Stimulated activated CD8-positive, alpha-beta memory T cell treated with anti-CD3 and anti-CD28 coated beads, Interleukin-15, amount 100 ng/mL, for 48 hours (primary cell): ENCODE data around the gene GEMIN4.

ENCODE experiments used
- DNase-seq, 2 donors: peaks; one replicate each; pipeline ENCODE4 v3.0.0-alpha.2; 2020; ENCODE audit warnings: low read depth in 2 of 2

GEMIN4 gene

GRCh38 chr17:742147-742793 is 9.8 kb downstream of the GEMIN4 start:
- no peak for DNase-seq

DNA sequence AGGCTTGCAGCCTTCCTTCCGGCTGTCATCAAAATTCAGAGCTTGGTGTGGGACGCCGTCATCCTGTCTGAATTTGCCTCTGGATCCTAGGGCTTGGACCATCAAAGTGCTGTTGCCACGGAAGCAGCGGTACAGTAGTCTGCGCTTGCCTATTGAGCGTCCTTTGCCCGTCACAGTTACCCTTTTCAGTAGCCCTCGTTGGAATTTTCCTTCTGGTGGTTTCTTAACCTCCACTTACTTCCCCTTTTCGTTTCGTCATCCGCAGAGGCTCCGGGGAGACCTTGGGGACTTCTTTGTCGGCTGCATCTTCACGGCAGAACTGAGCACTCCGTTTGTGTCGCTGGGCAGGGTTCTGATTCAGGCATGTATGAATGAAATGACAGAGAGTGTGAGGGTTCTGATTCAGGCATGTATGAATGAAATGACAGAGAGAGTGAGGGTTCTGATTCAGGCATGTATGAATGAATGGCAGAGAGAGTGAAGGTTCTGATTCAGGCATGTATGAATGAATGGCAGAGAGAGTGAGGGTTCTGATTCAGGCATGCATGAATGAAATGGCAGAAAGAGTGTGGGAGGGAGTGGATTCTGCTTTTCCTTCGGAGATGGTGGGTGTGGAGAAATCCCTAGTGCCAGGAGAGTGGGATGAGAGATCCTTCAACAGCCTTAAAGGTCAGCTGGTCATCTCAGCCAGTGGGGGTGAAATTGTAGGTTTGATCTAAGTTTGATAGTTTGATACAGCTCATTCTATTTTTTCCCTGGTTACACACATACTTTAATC is 11.6 kb downstream of the GEMIN4 start:
- peak; percentile 33 to 35 for DNase-seq

DNA sequence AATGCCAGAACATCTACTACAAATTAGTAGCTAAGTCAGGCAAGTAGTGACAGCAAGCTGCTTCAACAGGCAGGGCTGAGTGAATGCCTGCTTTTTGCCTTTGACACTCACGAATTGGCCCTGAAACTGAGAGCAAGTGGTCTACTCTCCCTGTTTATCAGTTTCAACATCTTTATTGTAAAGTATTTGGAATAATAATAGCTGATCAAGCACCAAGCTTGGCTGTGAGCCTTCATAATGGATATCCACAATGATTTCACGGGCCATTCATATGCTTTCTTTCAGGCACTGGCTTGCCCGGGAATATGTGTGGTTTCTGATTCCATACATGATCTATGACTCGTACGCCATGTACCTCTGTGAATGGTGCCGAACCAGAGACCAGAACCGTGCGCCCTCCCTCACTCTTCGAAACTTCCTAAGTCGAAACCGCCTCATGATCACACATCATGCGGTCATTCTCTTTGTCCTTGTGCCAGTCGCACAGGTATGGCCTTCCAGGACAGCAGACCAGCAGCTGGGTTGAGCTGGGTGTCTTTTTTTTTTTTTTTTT is 14.4 kb downstream of the GEMIN4 start:
- DNase-seq = no peak

DNA sequence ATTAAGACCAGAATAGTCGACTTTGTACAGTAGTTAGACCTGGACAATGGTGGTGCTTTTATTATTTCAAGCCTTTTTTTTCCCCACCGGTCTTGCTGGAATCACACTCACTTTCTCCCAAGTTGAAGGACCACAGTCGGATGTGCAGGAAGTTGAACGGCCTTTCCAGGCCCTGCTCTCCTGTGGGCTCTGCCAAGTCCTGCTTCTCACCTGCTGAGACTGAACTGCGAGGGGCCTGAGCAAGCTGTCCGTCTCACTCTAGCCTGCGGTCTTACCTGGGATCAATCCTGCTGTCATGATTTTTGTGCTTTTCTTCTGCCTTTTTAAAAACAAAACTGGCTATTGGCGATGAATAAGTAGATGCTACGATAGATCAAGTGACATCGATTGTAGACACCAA is 18.3 kb downstream of the GEMIN4 start:
- DNase-seq = no peak

- DNase-seq = no peak
Measured at GRCh38 chr17:732902-733720, 19.0 kb downstream of the GEMIN4 start.

GRCh38 chr17:732067-732901 is 19.8 kb downstream of the GEMIN4 start, which contains the start of gene TLCD3A:
Gene TLCD3A, plus strand, starts transcription at chr17:732596. Its CDS starts 52 bp downstream, at chr17:732648.
- peak in 1 of 2 donors; percentile 33 for DNase-seq

- no peak for DNase-seq
Measured at GRCh38 chr17:731644-732066, 20.4 kb downstream of the GEMIN4 start.

- DNase-seq = no peak
Measured at GRCh38 chr17:728911-729310, 23.2 kb downstream of the GEMIN4 start.

DNA sequence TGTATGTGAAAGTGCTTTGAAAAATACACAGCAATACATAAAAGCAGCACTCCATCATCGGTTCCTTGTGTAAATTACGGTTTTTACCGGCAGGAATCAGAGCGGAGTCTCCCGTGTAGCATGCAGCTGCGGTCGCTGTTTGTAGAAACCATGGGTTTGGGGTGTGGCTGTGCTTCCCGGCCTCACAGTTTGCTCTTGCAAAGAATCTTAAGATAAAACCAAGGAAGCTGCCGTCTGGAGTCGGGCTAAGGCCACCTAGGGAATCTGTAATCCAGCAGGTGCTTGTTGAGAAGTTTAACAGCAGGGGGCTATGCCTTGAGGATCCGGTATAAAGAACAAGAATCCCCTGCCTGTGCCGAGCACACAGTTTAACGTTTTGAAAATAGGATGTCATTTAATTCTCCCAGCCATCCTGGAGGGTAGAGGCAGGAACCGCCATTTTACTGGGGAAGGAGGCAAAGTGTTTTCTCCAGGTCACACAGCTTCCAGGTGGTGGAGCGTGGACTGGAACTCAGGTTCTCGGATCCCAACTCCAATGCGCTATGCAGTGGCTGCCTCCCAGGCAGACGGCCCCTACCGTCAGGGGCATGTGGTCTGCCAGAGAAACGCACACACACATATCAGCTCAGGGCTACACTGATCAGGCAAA is 25.7 kb downstream of the GEMIN4 start:
- no peak for DNase-seq

DNA sequence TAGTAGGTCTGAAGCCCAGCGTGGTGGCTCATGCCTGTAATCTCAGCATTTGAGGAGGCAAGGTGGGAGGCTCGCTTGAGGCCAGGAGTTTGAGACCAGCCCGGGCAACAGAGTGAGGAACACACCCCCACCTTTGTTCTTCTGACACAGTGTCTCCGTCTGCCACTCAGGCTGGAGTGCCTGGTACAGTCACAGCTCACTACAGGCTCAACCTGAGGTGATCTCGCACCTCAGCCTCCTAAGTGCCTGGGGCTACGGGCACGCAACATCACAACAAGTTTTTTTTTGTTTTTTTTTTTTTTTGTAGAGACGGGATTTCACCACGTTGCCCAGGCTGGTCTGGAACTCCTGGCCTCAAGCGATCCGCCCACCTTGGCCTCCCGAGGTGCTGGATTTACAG is 26.3 kb downstream of the GEMIN4 start:
- DNase-seq = no peak

DNA sequence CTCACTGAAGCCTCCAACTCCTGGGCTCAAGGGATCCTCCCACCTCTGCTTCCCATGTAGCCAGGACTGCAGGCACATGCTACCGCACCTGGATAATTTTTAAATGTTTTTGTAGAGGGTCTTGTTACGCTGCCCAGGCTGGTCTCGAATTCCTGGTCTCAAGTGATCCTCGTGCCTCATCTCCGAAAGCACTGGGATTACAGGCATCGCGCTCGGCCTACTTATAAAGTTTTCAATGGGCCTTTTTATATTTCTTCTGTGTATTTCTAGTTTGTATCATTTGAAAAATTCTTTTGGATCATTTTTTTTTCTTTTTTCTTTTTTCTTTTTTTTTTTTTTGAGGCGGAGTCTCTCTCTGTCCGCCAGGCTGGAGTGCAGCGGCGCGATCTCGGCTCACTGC is 27.0 kb downstream of the GEMIN4 start:
- no peak for DNase-seq

DNA sequence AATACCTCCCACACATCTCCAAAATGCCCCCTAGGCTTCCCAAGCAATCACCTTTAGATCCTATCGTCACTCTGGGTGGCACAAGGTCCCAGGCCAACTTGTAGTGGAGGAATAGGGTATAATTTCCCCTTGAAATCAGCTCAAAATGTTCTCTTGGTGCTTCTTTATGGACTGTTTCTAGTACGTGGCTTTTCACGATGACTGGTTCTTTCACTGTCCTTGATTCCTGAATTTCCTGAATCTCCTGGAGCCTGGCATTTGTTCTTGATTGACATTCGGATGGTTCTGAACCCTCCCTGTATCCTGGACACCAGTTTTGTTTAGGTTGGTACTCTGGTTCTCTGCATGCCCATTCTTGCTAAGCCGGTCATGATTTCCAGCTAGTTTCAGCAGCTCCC is 30.5 kb downstream of the GEMIN4 start:
- no peak for DNase-seq

- DNase-seq = no peak
Measured at GRCh38 chr17:720706-721539, 31.1 kb downstream of the GEMIN4 start.

DNA sequence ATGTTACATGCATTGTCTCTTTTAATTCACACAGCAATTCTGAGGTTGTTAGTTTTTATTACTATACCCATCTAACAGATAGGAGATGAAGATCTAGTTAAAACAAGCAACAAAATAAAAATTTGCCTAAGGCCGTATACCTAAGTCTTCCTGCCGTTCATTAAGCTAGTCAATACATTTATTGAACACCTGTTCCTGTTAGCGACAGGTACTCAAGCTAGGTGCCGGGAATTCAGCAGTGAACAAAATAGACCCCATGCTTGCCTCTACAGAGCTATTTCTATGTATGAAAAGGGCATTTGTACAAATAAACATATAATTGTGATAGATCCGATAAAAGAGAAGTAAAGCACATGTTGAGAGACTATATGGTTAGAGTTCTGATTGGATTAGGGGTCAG is 34.0 kb downstream of the GEMIN4 start:
- DNase-seq = no peak

DNA sequence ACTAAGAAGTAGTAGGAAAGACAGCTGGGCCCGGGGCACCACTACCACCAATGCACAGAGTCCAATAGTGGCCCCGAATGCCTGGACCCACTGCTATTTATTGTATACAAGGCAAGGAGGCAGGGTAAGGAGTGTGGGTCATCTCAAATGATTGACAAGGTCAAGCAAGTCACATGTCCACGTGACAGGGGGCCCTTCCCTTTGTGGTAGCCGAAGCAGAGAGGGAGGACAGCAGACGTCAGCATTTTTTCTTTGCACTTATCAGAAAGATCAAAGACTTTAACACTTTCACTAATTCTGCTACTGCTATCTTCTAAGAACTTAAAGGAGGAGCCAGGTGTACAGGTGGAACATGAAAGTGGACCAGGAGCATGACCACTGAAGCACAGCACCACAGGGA is 43.9 kb downstream of the GEMIN4 start:
- no peak for DNase-seq

- no peak for DNase-seq
Measured at GRCh38 chr17:705863-706262, 46.2 kb downstream of the GEMIN4 start.

DNA sequence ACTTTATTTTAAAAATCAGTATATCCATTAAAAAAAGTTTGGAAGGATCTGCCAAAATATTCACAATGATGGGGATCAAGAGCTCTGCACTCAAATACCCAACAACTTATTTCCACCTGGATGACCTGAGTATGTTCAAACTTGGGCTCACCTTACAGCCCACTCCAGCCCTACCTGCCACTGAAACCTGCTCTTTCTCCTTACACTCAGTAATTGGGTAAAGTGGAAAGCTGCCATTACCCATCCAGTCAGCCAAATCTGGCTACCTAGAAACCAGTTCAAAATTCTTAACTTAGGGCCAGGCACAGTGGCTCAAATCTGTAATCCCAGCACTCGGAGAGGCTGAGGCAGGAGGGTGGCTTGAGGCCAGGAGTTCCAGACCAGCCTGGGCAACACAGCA is 47.1 kb downstream of the GEMIN4 start:
- no peak for DNase-seq

DNA sequence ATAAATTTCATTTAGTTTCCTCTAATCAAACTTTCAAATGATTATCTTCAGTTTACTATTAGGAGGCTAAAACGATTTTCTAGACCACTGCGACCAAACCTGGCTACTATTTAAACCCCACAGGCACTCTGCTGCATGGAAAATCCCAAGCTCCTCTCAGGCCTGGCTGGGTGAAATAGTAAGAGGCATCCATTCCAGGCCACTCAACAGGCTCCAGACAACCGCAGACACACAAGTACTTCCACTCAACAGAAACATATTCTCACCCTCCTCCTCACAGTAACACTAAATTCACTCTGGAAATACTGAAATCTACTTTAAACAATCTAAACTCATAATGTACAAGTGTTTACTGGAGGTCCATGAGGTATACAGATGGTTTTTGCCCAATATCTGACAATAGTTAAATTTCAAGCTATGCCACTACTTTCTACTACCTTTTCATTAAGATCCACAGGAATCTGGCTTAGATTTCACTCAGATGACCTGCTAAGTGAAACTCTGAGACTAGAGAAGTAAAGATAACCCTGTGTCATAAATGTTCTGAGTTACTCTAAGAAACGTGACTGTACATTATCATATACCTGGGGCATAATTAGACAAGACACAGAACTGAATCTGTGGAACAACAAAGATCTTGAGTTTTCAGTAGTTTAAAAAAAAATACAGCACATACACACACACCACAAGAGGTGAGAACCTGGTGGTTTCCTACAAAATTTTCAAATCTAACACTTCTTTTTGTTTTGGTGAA is 47.8 kb downstream of the GEMIN4 start:
- DNase-seq = no peak
